ENCODE data around the gene CEP41.

- TF ChIP-seq ZFX (IDR thresholded peaks at IDR 0.05) = no peak
- TF ChIP-seq, protein P1, sequence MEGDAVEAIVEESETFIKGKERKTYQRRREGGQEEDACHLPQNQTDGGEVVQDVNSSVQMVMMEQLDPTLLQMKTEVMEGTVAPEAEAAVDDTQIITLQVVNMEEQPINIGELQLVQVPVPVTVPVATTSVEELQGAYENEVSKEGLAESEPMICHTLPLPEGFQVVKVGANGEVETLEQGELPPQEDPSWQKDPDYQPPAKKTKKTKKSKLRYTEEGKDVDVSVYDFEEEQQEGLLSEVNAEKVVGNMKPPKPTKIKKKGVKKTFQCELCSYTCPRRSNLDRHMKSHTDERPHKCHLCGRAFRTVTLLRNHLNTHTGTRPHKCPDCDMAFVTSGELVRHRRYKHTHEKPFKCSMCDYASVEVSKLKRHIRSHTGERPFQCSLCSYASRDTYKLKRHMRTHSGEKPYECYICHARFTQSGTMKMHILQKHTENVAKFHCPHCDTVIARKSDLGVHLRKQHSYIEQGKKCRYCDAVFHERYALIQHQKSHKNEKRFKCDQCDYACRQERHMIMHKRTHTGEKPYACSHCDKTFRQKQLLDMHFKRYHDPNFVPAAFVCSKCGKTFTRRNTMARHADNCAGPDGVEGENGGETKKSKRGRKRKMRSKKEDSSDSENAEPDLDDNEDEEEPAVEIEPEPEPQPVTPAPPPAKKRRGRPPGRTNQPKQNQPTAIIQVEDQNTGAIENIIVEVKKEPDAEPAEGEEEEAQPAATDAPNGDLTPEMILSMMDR (conservative IDR thresholded peaks at IDR 0.05) = no peak
Observed at GRCh38 chr7:130393841-130394411, 46.9 kb downstream of the CEP41 start.
